ENCODE results near the gene DDX1. TPM values are rescaled to one million over a fixed set of nuclear protein-coding genes. Genes with fewer than 3 reads are reported as not detected.

The DDX1 gene
- total RNA-seq, 1 experiment from 2014 or later: 163 TPM

GRCh38 chr2:15642815-15643500 lies 51.3 kb downstream of the DDX1 start:
- Histone ChIP-seq H3K4me1 (peaks cover 23% of the 10 kb centered on the region; the same call in 1 of the 2 replicates), H3K27me3 (replicated peaks; ENCODE audit: control insufficient read depth, insufficient read depth, low read length) (no peaks in the 10 kb centered on the region), H3K4me3 (ENCODE audit: low read depth, low read length) (no peak overlapping the region), H3K9me3 (peaks cover 4% of the 10 kb centered on the region; the same call in 1 of the 2 replicates), H3K36me3 (ENCODE audit: control insufficient read depth, insufficient read depth, low read length) (no peaks in the 10 kb centered on the region; the same call in 1 of the 2 replicates)
- H3K27me3 Mint-ChIP-seq (ENCODE audit: insufficient read depth, unreplicated experiment): no peaks in the 10 kb centered on the region
- no peak for TF ChIP-seq CTCF (IDR thresholded peaks at IDR 0.05; ENCODE audit: insufficient read depth in 1 of 2, low read depth in 1 of 2, low read length in 1 of 2, severe bottlenecking in 1 of 2, unreplicated experiment in 1 of 2)
- ChIA-PET POLR2A (no interaction called here), CTCF (interaction anchor here (1.0 to 1.3 kb wide), 3 partner anchors 26 to 297 kb away, joined by 3 read pairs; no protein-coding TSS in a partner anchor)
- DNase-seq: no peak
- intact Hi-C loops (cut with micrococcal nuclease; ENCODE audit: unreplicated experiment): no loop called here
- H3K9me3 Mint-ChIP-seq (ENCODE audit: unreplicated experiment): peaks cover 17% of the 10 kb centered on the region
- BruUV-seq (replicated peaks): no TSS peak
- peaks cover 36% of the 10 kb centered on the region for H3K36me3 Mint-ChIP-seq (ENCODE audit: insufficient read depth, unreplicated experiment)
- peak overlapping the region; percentile 30 for H3K27ac Mint-ChIP-seq (ENCODE audit: unreplicated experiment)
- peaks cover 9% of the 10 kb centered on the region for H3K4me1 Mint-ChIP-seq (ENCODE audit: low read depth, unreplicated experiment)
- no peak overlapping the region for H3K4me3 Mint-ChIP-seq (ENCODE audit: unreplicated experiment)

DNA sequence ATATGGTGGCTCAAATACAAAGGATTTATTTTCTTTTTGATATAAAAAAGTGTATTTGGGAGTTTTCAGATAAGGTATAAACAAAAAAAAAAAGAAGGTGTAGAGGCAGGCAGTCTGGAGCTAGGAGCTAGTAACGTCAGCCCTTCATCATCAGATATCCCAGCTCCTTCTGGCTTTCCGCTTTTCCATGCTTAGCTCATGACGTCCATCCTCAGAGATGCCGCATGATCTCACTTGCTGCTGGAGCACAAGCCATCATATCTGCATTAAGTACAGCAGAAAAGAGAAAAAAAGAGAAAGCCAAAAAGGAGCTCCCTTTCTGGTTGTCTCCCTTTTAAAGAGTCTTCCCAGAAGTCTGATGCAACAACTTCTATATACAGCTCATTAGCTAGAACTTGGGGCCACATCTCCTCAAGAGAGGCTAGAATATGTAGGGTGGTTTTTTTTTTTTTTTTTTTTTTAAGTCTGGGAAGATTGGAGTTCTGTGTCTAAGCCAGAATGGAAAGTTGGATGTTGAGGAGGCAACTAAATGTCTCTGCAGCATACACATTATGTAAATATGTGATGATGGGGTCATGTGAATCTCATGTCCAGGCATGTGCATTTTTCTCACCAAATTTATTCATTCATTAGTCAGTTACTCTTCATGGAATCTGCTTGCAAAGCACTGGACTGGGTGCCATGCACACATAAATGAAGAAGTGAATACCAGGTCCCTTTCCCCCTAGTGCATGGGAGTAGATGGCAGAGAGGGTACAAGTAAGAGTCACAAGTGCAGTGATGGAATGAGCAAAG lies 52.3 kb downstream of the DDX1 start:
- ChIA-PET POLR2A (no interaction called here), CTCF (no interaction called here)
- H3K36me3 ChIP-seq (ENCODE audit: control insufficient read depth, insufficient read depth, low read length): no peaks in the 10 kb centered on the region; the same call in 1 of the 2 replicates
- peaks cover 28% of the 10 kb centered on the region for H3K36me3 Mint-ChIP-seq (ENCODE audit: insufficient read depth, unreplicated experiment)
- H3K9me3 ChIP-seq: peaks cover 4% of the 10 kb centered on the region; the same call in 1 of the 2 replicates
- H3K4me1 ChIP-seq: peaks cover 23% of the 10 kb centered on the region; the same call in 1 of the 2 replicates
- H3K4me1 Mint-ChIP-seq (ENCODE audit: low read depth, unreplicated experiment): peaks cover 9% of the 10 kb centered on the region
- no peak for DNase-seq
- no peak for TF ChIP-seq CTCF (IDR thresholded peaks at IDR 0.05; ENCODE audit: insufficient read depth in 1 of 2, low read depth in 1 of 2, low read length in 1 of 2, severe bottlenecking in 1 of 2, unreplicated experiment in 1 of 2)
- no peaks in the 10 kb centered on the region for H3K27me3 Mint-ChIP-seq (ENCODE audit: insufficient read depth, unreplicated experiment)
- H3K27me3 ChIP-seq (replicated peaks; ENCODE audit: control insufficient read depth, insufficient read depth, low read length): no peaks in the 10 kb centered on the region
- intact Hi-C loops (cut with micrococcal nuclease; ENCODE audit: unreplicated experiment): no loop called here
- H3K4me3 Mint-ChIP-seq (ENCODE audit: unreplicated experiment): no peak overlapping the region
- peaks cover 17% of the 10 kb centered on the region for H3K9me3 Mint-ChIP-seq (ENCODE audit: unreplicated experiment)
- no peak overlapping the region for H3K4me3 ChIP-seq (ENCODE audit: low read depth, low read length)
- BruUV-seq (replicated peaks): no TSS peak
- H3K27ac Mint-ChIP-seq (ENCODE audit: unreplicated experiment): peak overlapping the region; percentile 18

DNA sequence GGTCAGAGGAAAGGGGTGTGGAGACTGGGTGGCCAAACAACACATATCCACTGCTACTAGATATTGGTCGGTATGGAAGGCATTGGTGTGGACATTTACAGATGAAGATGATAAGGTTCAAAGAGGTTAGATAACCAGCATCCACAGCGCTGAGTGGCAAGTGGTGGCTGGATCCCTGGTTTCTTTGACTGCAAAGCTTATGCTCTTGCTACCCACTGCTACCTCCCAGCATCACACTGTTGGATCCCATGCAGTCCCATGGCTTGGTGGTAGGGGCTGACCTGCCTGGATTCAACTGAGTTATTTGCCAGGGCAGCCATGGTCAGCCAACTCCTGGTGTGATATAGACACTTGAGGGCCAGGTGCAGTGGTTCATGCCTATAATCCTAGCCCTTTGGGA lies 53.6 kb downstream of the DDX1 start:
- H3K4me3 Mint-ChIP-seq (ENCODE audit: unreplicated experiment): no peak overlapping the region
- Histone ChIP-seq H3K9me3 (peaks cover 4% of the 10 kb centered on the region; the same call in 1 of the 2 replicates), H3K27me3 (replicated peaks; ENCODE audit: control insufficient read depth, insufficient read depth, low read length) (no peaks in the 10 kb centered on the region), H3K36me3 (ENCODE audit: control insufficient read depth, insufficient read depth, low read length) (no peaks in the 10 kb centered on the region; the same call in 1 of the 2 replicates), H3K4me1 (peaks cover 23% of the 10 kb centered on the region; the same call in 1 of the 2 replicates), H3K4me3 (ENCODE audit: low read depth, low read length) (no peak overlapping the region)
- no peak for TF ChIP-seq CTCF (IDR thresholded peaks at IDR 0.05; ENCODE audit: insufficient read depth in 1 of 2, low read depth in 1 of 2, low read length in 1 of 2, severe bottlenecking in 1 of 2, unreplicated experiment in 1 of 2)
- H3K36me3 Mint-ChIP-seq (ENCODE audit: insufficient read depth, unreplicated experiment): peaks cover 17% of the 10 kb centered on the region
- ChIA-PET POLR2A (interaction anchor here (0.5 kb wide), 1 partner anchor 685 kb away, joined by 6 read pairs; no protein-coding TSS in a partner anchor), CTCF (no interaction called here)
- H3K9me3 Mint-ChIP-seq (ENCODE audit: unreplicated experiment): peaks cover 17% of the 10 kb centered on the region
- peaks cover 9% of the 10 kb centered on the region for H3K4me1 Mint-ChIP-seq (ENCODE audit: low read depth, unreplicated experiment)
- no peak for DNase-seq
- H3K27ac Mint-ChIP-seq (ENCODE audit: unreplicated experiment): no peak overlapping the region
- BruUV-seq (replicated peaks): no TSS peak
- intact Hi-C loops (cut with micrococcal nuclease; ENCODE audit: unreplicated experiment): no loop called here
- H3K27me3 Mint-ChIP-seq (ENCODE audit: insufficient read depth, unreplicated experiment): no peaks in the 10 kb centered on the region

Measured in Caco-2 (cell line).